GM13976 (cell line): Measurements from ENCODE around the gene FOXK1.
"Not testable (repeated sequence)": the region's sequence is repeated elsewhere in the genome, so short reads cannot be mapped to it uniquely, and the experiment has no call there.

ENCODE experiments used
- DNase-seq: peaks from one replicate; pipeline ENCODE4 v3.0.0; 2012; ENCODE audit warnings: low spot score
- CTCF ChIP-seq: IDR thresholded peaks from 2 replicates; pipeline ENCODE4 v1.5.1; 2012; ENCODE audit warnings: borderline replicate concordance, mild to moderate bottlenecking; ENCODE audit not compliant: insufficient read depth; ENCODE audit errors: extremely low read depth, missing control alignments, control extremely low read depth
- in situ Hi-C: fragments of 300-500 bp; cut with MboI; formaldehyde crosslinking; loops from one replicate; pipeline ENCODE4 v1.12.0; 2022; ENCODE audit warnings: low sequenced_read_pairs, mixed read lengths, inconsistent platforms; ENCODE audit not compliant: unreplicated experiment

Gene FOXK1

GRCh38 chr7:4801839-4802231, 119.7 kb downstream of the FOXK1 start:
- in situ Hi-C loops, result no loop called here
- DNase-seq, result no peak

GRCh38 chr7:4802577-4802976, 120.5 kb downstream of the FOXK1 start:
- in situ Hi-C loops, result not testable (repeated sequence)

More at GRCh38 chr7:4801839-4802231, 119.7 kb downstream of the FOXK1 start:
- no peak for TF ChIP-seq CTCF

GRCh38 chr7:4803397-4804241, 121.5 kb downstream of the FOXK1 start:
- no peak for DNase-seq

More at GRCh38 chr7:4802577-4802976, 120.5 kb downstream of the FOXK1 start:
- DNase-seq, result not testable (repeated sequence)

GRCh38 chr7:4805110-4805983, 123.3 kb downstream of the FOXK1 start:
- in situ Hi-C loops, result no loop called here
- no peak for TF ChIP-seq CTCF
- DNase-seq, result no peak

More at GRCh38 chr7:4803397-4804241, 121.5 kb downstream of the FOXK1 start:
- TF ChIP-seq CTCF, result no peak
- in situ Hi-C loops, result no loop called here

GRCh38 chr7:4805984-4806300, 123.8 kb downstream of the FOXK1 start:
- no peak for DNase-seq
- TF ChIP-seq CTCF, result no peak
- in situ Hi-C loops, result no loop called here

GRCh38 chr7:4806983-4807597, 125.0 kb downstream of the FOXK1 start:
- no peak for DNase-seq
- in situ Hi-C loops, result no loop called here

More at GRCh38 chr7:4806983-4807597, 125.0 kb downstream of the FOXK1 start:
- no peak for TF ChIP-seq CTCF
